ENCODE measurements around the gene LAYN.

The LAYN gene, protein sequence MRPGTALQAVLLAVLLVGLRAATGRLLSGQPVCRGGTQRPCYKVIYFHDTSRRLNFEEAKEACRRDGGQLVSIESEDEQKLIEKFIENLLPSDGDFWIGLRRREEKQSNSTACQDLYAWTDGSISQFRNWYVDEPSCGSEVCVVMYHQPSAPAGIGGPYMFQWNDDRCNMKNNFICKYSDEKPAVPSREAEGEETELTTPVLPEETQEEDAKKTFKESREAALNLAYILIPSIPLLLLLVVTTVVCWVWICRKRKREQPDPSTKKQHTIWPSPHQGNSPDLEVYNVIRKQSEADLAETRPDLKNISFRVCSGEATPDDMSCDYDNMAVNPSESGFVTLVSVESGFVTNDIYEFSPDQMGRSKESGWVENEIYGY

DNA sequence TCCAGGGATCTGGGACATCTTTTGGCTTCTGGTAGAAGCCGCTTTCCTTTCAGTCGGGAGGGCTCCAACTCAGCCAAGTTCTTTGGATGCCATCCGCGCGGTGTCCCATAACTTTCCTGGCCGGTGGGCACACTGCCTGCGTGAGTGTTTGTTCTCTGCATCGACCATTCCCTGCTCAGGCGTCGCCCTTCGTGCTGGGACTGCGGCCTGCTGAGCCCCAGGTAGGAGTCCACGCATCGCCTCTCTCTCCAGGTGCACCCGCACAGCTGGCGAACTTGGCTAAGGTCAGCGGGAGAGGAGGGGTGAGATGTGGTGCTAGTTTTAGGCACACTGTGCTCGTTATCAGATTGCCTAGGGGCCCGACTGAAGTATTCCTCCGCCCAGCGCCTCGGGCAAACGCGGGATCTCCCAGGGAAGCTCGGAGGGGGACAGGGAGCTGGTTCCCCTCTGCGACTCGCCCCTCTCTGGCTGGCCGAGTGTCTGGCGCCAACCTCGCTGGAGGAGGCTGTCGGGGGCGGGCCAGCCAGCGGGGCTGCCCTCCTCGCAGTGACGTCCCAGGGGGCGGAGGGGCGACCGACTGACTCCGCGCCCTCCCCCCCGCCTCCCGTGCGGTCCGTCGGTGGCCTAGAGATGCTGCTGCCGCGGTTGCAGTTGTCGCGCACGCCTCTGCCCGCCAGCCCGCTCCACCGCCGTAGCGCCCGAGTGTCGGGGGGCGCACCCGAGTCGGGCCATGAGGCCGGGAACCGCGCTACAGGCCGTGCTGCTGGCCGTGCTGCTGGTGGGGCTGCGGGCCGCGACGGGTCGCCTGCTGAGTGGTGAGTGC is at the start of gene LAYN:
LAYN (plus strand) TSS at position 607 of the 823 bp plus-strand sequence; CDS start at position 731, 124 bp downstream.
- Histone ChIP-seq H3K4me3 (ENCODE audit: low read depth in 1 of 2, low read length in 2 of 2) (peak within 1 kb of the TSS; percentile 50 to 78), H3K27me3 (ENCODE audit: low read depth, low read length) (peaks cover 9% of the 10 kb centered on the region)

DNA sequence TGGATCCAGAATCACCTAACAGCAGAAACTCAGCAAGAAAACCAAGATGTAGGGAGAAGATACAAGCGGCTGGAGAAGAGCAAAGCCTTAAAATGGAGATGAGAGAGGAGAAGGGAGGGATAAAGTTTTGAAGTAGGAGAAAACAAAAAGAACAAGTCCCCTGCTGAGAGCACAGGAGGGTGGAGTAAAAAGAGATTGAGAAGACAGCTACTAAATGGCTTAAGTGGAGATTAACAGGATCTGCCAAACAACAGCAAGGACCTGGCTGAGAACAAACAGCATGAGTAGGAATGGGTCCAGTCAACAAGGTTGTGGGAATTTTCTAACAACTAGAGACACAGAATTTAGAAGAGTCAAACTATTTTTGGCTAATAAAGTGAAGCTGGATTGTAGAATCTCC is 46.5 kb upstream of the LAYN start:
- no peak overlapping the region for H3K27ac ChIP-seq (ENCODE audit: low read length)
- no peak overlapping the region for H3K4me3 ChIP-seq (ENCODE audit: low read depth in 1 of 2, low read length in 2 of 2)
- no peaks in the 10 kb centered on the region for H3K27me3 ChIP-seq (ENCODE audit: low read depth, low read length)
- no peaks in the 10 kb centered on the region for H3K36me3 ChIP-seq (ENCODE audit: control insufficient read depth in 1 of 2, insufficient read depth in 2 of 2, low read length in 2 of 2)
- H3K9me3 ChIP-seq (ENCODE audit: control insufficient read depth in 1 of 2, low read length in 2 of 2), result no peaks in the 10 kb centered on the region
- H3K4me1 ChIP-seq (ENCODE audit: control insufficient read depth in 1 of 2, insufficient read depth in 2 of 2, low read length in 2 of 2), result no peaks in the 10 kb centered on the region

More for the DNA sequence above, at the start of gene LAYN:
- H3K9me3 ChIP-seq (ENCODE audit: control insufficient read depth in 1 of 2, low read length in 2 of 2), result peaks cover 0 to 3% of the 10 kb centered on the region in 2 donors
- peak within 1 kb of the TSS; percentile 19 for H3K27ac ChIP-seq (ENCODE audit: low read length)
- H3K4me1 ChIP-seq (ENCODE audit: control insufficient read depth in 1 of 2, insufficient read depth in 2 of 2, low read length in 2 of 2), result peaks cover 0 to 19% of the 10 kb centered on the region in 2 donors
- H3K36me3 ChIP-seq (ENCODE audit: control insufficient read depth in 1 of 2, insufficient read depth in 2 of 2, low read length in 2 of 2), result peaks cover 0 to 3% of the 10 kb centered on the region in 2 donors

DNA sequence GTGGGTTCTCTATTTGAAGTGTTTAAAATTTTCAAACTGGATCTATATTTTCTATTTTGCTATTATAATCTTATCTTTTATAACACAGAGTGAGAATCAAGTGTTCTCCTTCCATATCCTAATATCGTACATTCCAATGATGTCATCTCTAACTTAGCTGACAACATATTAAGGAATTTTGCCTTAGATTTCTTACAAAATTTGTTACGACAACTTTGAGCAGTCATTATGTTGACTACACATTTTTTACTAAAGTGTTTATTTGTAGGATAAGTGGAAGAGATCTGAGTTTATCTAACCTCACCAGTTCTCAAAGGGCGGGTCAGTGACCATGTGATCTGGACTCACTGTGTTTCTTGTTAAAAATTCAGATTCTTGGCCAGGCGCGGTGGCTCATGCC is 41.0 kb upstream of the LAYN start:
- Histone ChIP-seq H3K27ac (ENCODE audit: low read length) (no peak overlapping the region), H3K4me3 (ENCODE audit: low read depth in 1 of 2, low read length in 2 of 2) (no peak overlapping the region), H3K4me1 (ENCODE audit: control insufficient read depth in 1 of 2, insufficient read depth in 2 of 2, low read length in 2 of 2) (no peaks in the 10 kb centered on the region), H3K9me3 (ENCODE audit: control insufficient read depth in 1 of 2, low read length in 2 of 2) (no peaks in the 10 kb centered on the region), H3K27me3 (ENCODE audit: low read depth, low read length) (no peaks in the 10 kb centered on the region), H3K36me3 (ENCODE audit: control insufficient read depth in 1 of 2, insufficient read depth in 2 of 2, low read length in 2 of 2) (no peaks in the 10 kb centered on the region)

DNA sequence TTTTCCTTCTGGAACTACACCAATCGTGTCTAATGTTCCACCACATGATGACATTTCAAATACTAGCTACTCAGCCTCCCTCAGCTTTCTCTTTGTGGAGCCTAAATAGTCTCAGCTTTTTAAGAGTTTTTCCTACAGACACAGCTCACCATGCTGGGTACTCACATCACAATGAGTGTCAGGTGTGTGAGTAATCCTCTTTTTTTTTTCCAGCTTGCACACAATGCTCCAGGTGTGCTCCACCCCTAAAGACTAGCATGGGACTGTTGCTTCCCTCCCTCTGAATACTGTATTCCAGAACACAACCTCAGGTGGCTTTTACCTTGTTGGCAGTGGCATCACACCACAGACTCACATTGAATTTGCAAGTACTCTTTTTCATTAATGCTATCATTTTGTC is 40.0 kb upstream of the LAYN start:
- no peaks in the 10 kb centered on the region for H3K36me3 ChIP-seq (ENCODE audit: control insufficient read depth in 1 of 2, insufficient read depth in 2 of 2, low read length in 2 of 2)
- no peaks in the 10 kb centered on the region for H3K9me3 ChIP-seq (ENCODE audit: control insufficient read depth in 1 of 2, low read length in 2 of 2)
- H3K4me1 ChIP-seq (ENCODE audit: control insufficient read depth in 1 of 2, insufficient read depth in 2 of 2, low read length in 2 of 2), result no peaks in the 10 kb centered on the region
- H3K27me3 ChIP-seq (ENCODE audit: low read depth, low read length), result no peaks in the 10 kb centered on the region
- no peak overlapping the region for H3K27ac ChIP-seq (ENCODE audit: low read length)
- no peak overlapping the region for H3K4me3 ChIP-seq (ENCODE audit: low read depth in 1 of 2, low read length in 2 of 2)

DNA sequence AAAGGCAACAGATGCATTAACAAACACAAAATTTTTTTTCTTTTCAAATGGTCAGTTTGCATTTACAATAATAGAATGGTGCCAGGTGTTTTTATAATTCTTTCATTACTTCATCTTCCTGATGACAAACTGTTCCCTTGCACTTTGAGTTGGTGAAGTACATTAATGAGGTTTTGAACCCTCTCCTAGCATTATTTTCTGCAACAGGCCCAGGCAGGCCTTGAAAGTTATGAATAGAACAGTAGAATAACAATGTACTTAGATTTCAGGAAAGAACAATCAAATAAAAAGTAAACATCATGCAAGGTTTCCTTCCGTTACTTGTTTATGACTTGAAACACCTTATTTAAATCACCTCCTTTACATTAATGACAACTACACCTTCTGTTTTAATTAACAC is 37.9 kb upstream of the LAYN start:
- H3K4me1 ChIP-seq (ENCODE audit: control insufficient read depth in 1 of 2, insufficient read depth in 2 of 2, low read length in 2 of 2), result no peaks in the 10 kb centered on the region
- no peak overlapping the region for H3K4me3 ChIP-seq (ENCODE audit: low read depth in 1 of 2, low read length in 2 of 2)
- H3K36me3 ChIP-seq (ENCODE audit: control insufficient read depth in 1 of 2, insufficient read depth in 2 of 2, low read length in 2 of 2), result no peaks in the 10 kb centered on the region
- no peaks in the 10 kb centered on the region for H3K27me3 ChIP-seq (ENCODE audit: low read depth, low read length)
- H3K9me3 ChIP-seq (ENCODE audit: control insufficient read depth in 1 of 2, low read length in 2 of 2), result no peaks in the 10 kb centered on the region
- no peak overlapping the region for H3K27ac ChIP-seq (ENCODE audit: low read length)

DNA sequence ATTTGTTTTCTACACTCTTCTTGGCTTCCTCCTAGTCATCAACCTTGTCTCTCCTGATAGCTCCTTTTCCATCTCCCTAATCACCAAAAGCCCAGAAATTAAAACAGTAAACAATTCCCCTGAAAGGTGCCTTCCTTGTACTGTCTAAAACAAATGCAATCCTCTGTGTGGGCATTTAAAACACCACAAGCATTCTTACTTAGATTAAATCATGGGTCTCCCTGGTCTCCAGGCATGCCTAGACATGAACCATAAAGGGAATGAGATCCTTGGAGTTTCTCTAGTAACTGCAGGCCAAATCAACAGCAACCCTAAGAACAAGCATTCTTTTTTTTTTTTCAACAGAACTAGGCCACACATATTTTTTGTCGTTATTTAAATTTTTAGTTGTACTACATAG is 30.2 kb upstream of the LAYN start:
- Histone ChIP-seq H3K4me3 (ENCODE audit: low read depth in 1 of 2, low read length in 2 of 2) (no peak overlapping the region), H3K36me3 (ENCODE audit: control insufficient read depth in 1 of 2, insufficient read depth in 2 of 2, low read length in 2 of 2) (no peaks in the 10 kb centered on the region), H3K4me1 (ENCODE audit: control insufficient read depth in 1 of 2, insufficient read depth in 2 of 2, low read length in 2 of 2) (peaks cover 0 to 8% of the 10 kb centered on the region in 2 donors), H3K9me3 (ENCODE audit: control insufficient read depth in 1 of 2, low read length in 2 of 2) (no peaks in the 10 kb centered on the region), H3K27me3 (ENCODE audit: low read depth, low read length) (peaks cover 15% of the 10 kb centered on the region), H3K27ac (ENCODE audit: low read length) (no peak overlapping the region)

DNA sequence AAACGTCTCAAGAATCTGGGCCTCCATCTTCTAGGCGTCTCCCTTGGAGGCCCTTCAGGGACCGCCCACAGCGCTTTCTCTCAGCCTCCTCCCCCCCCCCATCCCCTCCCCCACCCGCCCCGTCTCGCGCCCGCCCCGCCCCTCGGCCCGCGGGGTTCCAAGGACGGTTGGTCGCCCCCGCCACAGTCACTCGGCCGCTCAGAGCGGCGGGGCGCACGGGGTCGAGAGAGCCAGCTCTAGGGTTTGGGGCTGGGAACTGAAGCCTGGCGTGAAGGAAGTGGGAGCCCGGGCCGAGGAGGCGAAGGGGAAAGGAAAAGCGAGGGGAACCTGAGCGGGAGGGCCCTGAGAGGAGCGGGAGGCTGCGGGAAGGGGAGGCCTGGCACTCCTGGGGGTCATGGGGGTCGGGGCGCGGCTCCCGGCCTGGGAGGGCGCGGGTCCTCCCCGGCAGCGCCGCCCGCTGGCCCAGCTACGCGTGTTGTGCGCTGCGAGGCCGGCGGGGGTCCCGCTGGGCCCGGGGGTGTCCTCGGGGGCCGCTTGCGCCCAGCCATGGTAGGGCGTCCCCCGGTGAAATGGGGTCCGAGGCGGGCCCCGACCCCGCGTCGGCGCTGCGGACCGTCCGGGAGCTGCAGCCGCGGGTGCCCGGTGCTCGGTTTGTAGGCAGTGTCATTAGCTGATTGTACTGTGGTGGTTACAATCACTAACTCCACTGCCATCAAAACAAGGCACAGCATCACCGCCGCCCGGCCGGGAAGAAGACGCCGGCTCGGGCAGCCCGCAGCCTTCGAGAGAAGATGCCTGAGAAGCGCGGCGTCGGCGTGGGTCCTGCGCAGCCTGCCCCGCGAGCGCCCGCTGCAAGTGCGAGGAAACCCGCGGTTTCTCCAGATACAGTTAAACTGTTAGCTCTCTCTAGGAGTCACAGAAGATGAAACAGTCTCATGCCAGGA is 28.0 kb upstream of the LAYN start, which contains the start of gene BTG4:
BTG4 (minus strand) TSS at position 91 of the 944 bp plus-strand sequence. CDS start 13,610 bp downstream, outside the sequence.
- Histone ChIP-seq H3K27ac (ENCODE audit: low read length) (no peak within 1 kb of the TSS), H3K36me3 (ENCODE audit: control insufficient read depth in 1 of 2, insufficient read depth in 2 of 2, low read length in 2 of 2) (no peaks in the 10 kb centered on the region), H3K4me3 (ENCODE audit: low read depth in 1 of 2, low read length in 2 of 2) (peak within 1 kb of the TSS in 1 of 2 donors; percentile 65), H3K9me3 (ENCODE audit: control insufficient read depth in 1 of 2, low read length in 2 of 2) (no peaks in the 10 kb centered on the region), H3K27me3 (ENCODE audit: low read depth, low read length) (peaks cover 15% of the 10 kb centered on the region), H3K4me1 (ENCODE audit: control insufficient read depth in 1 of 2, insufficient read depth in 2 of 2, low read length in 2 of 2) (peaks cover 0 to 8% of the 10 kb centered on the region in 2 donors)

DNA sequence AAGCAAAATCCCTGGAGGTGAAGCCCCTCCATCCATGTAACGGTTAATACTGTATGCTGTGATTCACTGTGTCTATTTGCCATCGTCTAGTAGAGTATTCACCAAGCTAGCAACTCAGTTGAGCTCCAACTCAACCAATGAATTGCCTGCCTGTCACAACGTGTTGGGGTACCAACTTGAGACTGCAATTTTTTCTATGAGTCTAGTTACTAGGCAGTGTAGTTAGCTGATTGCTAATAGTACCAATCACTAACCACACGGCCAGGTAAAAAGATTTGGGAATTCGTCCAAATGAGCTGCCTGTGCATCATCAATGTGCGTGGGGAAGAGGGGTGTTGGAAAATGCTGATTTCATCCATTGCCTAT is 27.3 kb upstream of the LAYN start:
- peak overlapping the region in 1 of 2 donors; percentile 65 for H3K4me3 ChIP-seq (ENCODE audit: low read depth in 1 of 2, low read length in 2 of 2)
- H3K27me3 ChIP-seq (ENCODE audit: low read depth, low read length), result peaks cover 15% of the 10 kb centered on the region
- H3K4me1 ChIP-seq (ENCODE audit: control insufficient read depth in 1 of 2, insufficient read depth in 2 of 2, low read length in 2 of 2), result peaks cover 0 to 8% of the 10 kb centered on the region in 2 donors
- H3K27ac ChIP-seq (ENCODE audit: low read length), result no peak overlapping the region
- no peaks in the 10 kb centered on the region for H3K36me3 ChIP-seq (ENCODE audit: control insufficient read depth in 1 of 2, insufficient read depth in 2 of 2, low read length in 2 of 2)
- no peaks in the 10 kb centered on the region for H3K9me3 ChIP-seq (ENCODE audit: control insufficient read depth in 1 of 2, low read length in 2 of 2)

DNA sequence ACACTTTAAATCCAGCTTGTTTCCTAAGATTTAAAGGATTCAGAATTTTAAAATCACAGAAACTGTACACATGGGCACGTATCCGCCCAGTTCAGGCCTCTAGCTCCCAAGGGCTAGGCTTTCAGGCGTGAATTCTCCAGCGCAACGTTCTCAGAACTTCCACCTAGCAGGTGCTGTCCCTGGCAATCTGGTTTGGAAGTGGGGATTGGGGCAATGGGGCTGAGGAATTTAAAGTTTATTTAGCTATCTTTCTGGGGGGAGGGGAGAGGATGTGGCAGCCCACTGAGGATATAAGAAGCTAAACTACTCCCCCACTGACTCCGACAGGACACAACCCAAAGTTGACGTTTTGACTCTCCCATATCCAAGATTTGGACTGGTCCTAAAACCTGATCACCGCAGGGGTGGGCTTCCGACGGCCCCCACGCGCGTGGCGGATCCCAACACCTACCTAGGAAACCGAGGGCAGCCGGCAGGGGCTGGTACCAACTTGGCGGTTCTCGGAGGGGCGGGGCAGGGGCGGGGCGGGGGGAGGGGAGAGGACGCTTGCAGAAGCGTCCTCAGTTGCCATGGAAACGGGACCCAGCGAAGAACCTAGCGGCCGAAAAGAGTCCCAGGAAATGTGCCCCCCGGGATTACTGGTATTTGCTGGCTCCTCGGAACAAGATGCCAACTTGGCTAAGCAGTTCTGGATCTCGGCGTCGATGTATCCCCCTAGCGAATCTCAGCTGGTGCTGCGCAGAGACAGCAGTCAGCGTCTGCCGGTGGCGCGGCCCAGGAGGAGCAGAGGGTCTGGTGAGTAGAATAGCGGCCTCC is 26.1 kb upstream of the LAYN start, which contains the start of gene HOATZ:
HOATZ (plus strand) TSS at position 563 of the 816 bp plus-strand sequence; CDS start at position 570, 7 bp downstream.
- Histone ChIP-seq H3K27me3 (ENCODE audit: low read depth, low read length) (peaks cover 15% of the 10 kb centered on the region), H3K4me3 (ENCODE audit: low read depth in 1 of 2, low read length in 2 of 2) (no peak within 1 kb of the TSS)

DNA sequence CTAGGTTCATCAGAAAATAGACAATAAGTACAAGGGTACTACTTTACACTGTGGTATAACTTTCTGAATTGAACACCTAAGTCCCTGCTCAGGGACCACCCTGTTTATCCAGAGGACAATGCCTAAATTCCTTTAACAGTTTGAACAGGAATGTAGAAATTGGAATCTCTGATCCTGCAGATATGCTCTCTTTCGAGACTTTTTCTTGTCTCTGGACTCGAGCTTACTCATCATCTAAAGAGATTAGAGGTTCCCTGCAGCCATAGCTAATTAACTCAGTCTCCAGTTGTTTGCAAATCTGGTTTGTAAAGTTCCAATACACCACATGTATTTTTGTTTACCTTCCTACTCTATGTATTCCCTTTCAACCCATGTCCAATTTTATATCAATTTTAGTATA is 24.9 kb upstream of the LAYN start:
- Histone ChIP-seq H3K9me3 (ENCODE audit: control insufficient read depth in 1 of 2, low read length in 2 of 2) (no peaks in the 10 kb centered on the region), H3K27ac (ENCODE audit: low read length) (no peak overlapping the region), H3K27me3 (ENCODE audit: low read depth, low read length) (peaks cover 15% of the 10 kb centered on the region), H3K4me3 (ENCODE audit: low read depth in 1 of 2, low read length in 2 of 2) (no peak overlapping the region), H3K4me1 (ENCODE audit: control insufficient read depth in 1 of 2, insufficient read depth in 2 of 2, low read length in 2 of 2) (peaks cover 0 to 8% of the 10 kb centered on the region in 2 donors), H3K36me3 (ENCODE audit: control insufficient read depth in 1 of 2, insufficient read depth in 2 of 2, low read length in 2 of 2) (no peaks in the 10 kb centered on the region)

More for the DNA sequence above, 26.1 kb upstream of the LAYN start, which contains the start of gene HOATZ:
- H3K4me1 ChIP-seq (ENCODE audit: control insufficient read depth in 1 of 2, insufficient read depth in 2 of 2, low read length in 2 of 2), result peaks cover 0 to 8% of the 10 kb centered on the region in 2 donors
- H3K27ac ChIP-seq (ENCODE audit: low read length), result no peak within 1 kb of the TSS
- no peaks in the 10 kb centered on the region for H3K9me3 ChIP-seq (ENCODE audit: control insufficient read depth in 1 of 2, low read length in 2 of 2)
- H3K36me3 ChIP-seq (ENCODE audit: control insufficient read depth in 1 of 2, insufficient read depth in 2 of 2, low read length in 2 of 2), result no peaks in the 10 kb centered on the region
